ENCODE data around the gene NANOGP8.

The NANOGP8 gene

DNA sequence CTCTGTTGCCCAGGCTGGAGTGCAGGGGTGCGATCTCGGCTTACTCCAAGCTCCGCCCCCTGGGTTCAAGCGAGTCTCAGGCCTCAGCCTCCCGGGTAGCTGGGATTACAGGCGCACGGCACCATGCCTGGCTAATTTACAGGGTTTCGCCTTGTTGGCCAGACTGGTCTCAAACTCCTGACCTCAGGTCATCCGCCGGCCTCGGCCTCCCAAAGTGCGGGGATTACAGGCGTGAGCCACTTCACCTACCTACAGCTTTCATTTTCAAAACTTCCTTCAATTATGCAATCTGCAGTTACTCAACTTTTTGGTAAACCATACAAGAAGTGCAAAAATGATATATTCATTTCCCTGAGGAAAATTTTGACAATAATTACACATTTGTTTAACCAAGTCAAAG lies 14.0 kb downstream of the NANOGP8 start:
- Histone ChIP-seq H3K4me3 (ENCODE audit: low read depth, low read length) (no peak overlapping the region), H3K18ac (ENCODE audit: low read length) (no peak overlapping the region), H3K14ac (ENCODE audit: low read length) (no peak overlapping the region), H3K4me2 (ENCODE audit: low read length) (no peak overlapping the region), H2BK5ac (ENCODE audit: low read depth, low read length, poor library complexity) (no peak overlapping the region), H3K36me3 (ENCODE audit: control insufficient read depth in 1 of 2, insufficient read depth in 2 of 2, low read length in 2 of 2) (no peaks in the 10 kb centered on the region), H3K4ac (ENCODE audit: low read depth, low read length) (no peak overlapping the region), H3K9ac (ENCODE audit: low read length) (no peak overlapping the region), H3K27ac (ENCODE audit: low read depth, low read length) (no peak overlapping the region), H2BK120ac (ENCODE audit: insufficient read depth, low read length, poor library complexity) (no peak overlapping the region), H4K8ac (ENCODE audit: low read depth, low read length) (no peak overlapping the region), H3K27me3 (ENCODE audit: insufficient read depth, low read length) (no peaks in the 10 kb centered on the region), H3K79me2 (ENCODE audit: control insufficient read depth, insufficient read depth, low read length, poor library complexity) (no peaks in the 10 kb centered on the region), H2BK12ac (ENCODE audit: low read length) (no peak overlapping the region), H2AK5ac (ENCODE audit: low read length) (no peak overlapping the region), H4K91ac (ENCODE audit: low read depth, low read length) (no peak overlapping the region), H3K79me1 (ENCODE audit: low read length) (no peaks in the 10 kb centered on the region), H4K12ac (ENCODE audit: low read depth, low read length) (no peak overlapping the region), H3K23ac (ENCODE audit: low read length) (no peak overlapping the region), H3K9me3 (ENCODE audit: insufficient read depth, low read depth, low read length) (no peaks in the 10 kb centered on the region), H2AFZ (ENCODE audit: insufficient read depth, low read length, poor library complexity) (no peak overlapping the region), H3K4me1 (ENCODE audit: control insufficient read depth in 1 of 2, insufficient read depth in 2 of 2, low read length in 2 of 2) (no peaks in the 10 kb centered on the region)
- WGBS (ENCODE audit: extremely low coverage, insufficient coverage, insufficient read length): no CpG with 5 or more reads among the region's 13 CpGs
- peak in 1 of 2 donors; percentile 38 for DNase-seq

GRCh38 chr15:35068846-35069475 lies 16.1 kb downstream of the NANOGP8 start:
- H4K91ac ChIP-seq (ENCODE audit: low read depth, low read length): no peak overlapping the region
- no peaks in the 10 kb centered on the region for H3K36me3 ChIP-seq (ENCODE audit: control insufficient read depth in 1 of 2, insufficient read depth in 2 of 2, low read length in 2 of 2)
- no peak overlapping the region for H3K27ac ChIP-seq (ENCODE audit: low read depth, low read length)
- no peak overlapping the region for H2BK120ac ChIP-seq (ENCODE audit: insufficient read depth, low read length, poor library complexity)
- no peak overlapping the region for H4K12ac ChIP-seq (ENCODE audit: low read depth, low read length)
- no peak overlapping the region for H3K4me2 ChIP-seq (ENCODE audit: low read length)
- no peak overlapping the region for H2AK5ac ChIP-seq (ENCODE audit: low read length)
- DNase-seq: no peak
- H3K79me1 ChIP-seq (ENCODE audit: low read length): no peaks in the 10 kb centered on the region
- H3K23ac ChIP-seq (ENCODE audit: low read length): no peak overlapping the region
- no peaks in the 10 kb centered on the region for H3K79me2 ChIP-seq (ENCODE audit: control insufficient read depth, insufficient read depth, low read length, poor library complexity)
- no peaks in the 10 kb centered on the region for H3K4me1 ChIP-seq (ENCODE audit: control insufficient read depth in 1 of 2, insufficient read depth in 2 of 2, low read length in 2 of 2)
- H2BK12ac ChIP-seq (ENCODE audit: low read length): no peak overlapping the region
- no peak overlapping the region for H3K14ac ChIP-seq (ENCODE audit: low read length)
- H2AFZ ChIP-seq (ENCODE audit: insufficient read depth, low read length, poor library complexity): no peak overlapping the region
- H3K18ac ChIP-seq (ENCODE audit: low read length): no peak overlapping the region
- H3K4ac ChIP-seq (ENCODE audit: low read depth, low read length): no peak overlapping the region
- no peak overlapping the region for H3K4me3 ChIP-seq (ENCODE audit: low read depth, low read length)
- H3K9me3 ChIP-seq (ENCODE audit: insufficient read depth, low read depth, low read length): no peaks in the 10 kb centered on the region
- H2BK5ac ChIP-seq (ENCODE audit: low read depth, low read length, poor library complexity): no peak overlapping the region
- WGBS (ENCODE audit: extremely low coverage, insufficient coverage, insufficient read length): no CpG with 5 or more reads among the region's 6 CpGs
- H3K27me3 ChIP-seq (ENCODE audit: insufficient read depth, low read length): no peaks in the 10 kb centered on the region
- H3K9ac ChIP-seq (ENCODE audit: low read length): no peak overlapping the region
- no peak overlapping the region for H4K8ac ChIP-seq (ENCODE audit: low read depth, low read length)

DNA sequence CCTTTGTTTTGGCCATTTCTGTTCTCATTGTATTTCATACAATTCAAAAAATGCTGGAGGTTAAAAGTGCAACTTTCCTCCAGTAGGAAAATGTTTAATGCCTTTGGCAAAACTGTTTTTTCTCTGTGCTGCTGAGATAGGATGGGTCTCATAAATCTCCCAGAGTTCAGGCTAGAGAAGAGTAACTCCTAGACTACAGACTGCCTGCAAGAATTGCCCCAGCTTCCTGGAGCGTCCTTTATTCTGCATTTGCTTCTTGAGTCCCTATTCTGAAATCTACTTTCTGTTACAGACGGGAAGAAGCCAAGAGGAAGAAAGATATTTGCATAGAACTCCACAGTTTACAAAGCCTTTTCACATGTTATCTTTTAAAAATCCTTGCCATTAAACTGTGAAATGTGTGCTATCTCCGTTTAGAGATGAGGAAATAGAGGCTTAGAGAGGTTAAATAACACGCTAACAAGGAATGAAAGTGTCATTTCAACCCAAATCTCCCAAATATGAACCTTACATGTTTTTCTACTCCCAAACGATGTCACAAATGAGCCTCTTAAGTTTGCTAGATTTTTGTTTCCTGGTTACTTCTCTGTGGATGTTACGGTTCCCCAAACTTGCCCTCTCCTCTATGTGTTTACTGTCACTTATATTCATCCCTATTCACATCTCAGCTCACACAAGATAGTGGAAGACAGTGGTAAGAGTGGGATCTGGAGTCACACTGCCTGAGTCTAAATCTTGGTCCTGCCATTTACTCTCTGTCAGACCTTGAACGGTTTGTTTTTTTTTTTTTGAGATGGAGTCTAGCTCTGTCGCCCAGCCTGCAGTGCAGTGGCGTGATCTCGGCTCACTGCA lies 17.4 kb downstream of the NANOGP8 start:
- H3K27ac ChIP-seq (ENCODE audit: low read depth, low read length): no peak overlapping the region
- H4K91ac ChIP-seq (ENCODE audit: low read depth, low read length): no peak overlapping the region
- DNase-seq: no peak
- H2AK5ac ChIP-seq (ENCODE audit: low read length): no peak overlapping the region
- no peak overlapping the region for H2BK12ac ChIP-seq (ENCODE audit: low read length)
- no peak overlapping the region for H3K14ac ChIP-seq (ENCODE audit: low read length)
- H2BK5ac ChIP-seq (ENCODE audit: low read depth, low read length, poor library complexity): no peak overlapping the region
- no peak overlapping the region for H4K8ac ChIP-seq (ENCODE audit: low read depth, low read length)
- H3K4me3 ChIP-seq (ENCODE audit: low read depth, low read length): no peak overlapping the region
- no peak overlapping the region for H2BK120ac ChIP-seq (ENCODE audit: insufficient read depth, low read length, poor library complexity)
- H3K79me1 ChIP-seq (ENCODE audit: low read length): no peaks in the 10 kb centered on the region
- no peak overlapping the region for H3K4ac ChIP-seq (ENCODE audit: low read depth, low read length)
- no peaks in the 10 kb centered on the region for H3K36me3 ChIP-seq (ENCODE audit: control insufficient read depth in 1 of 2, insufficient read depth in 2 of 2, low read length in 2 of 2)
- H3K23ac ChIP-seq (ENCODE audit: low read length): no peak overlapping the region
- H3K27me3 ChIP-seq (ENCODE audit: insufficient read depth, low read length): no peaks in the 10 kb centered on the region
- no peak overlapping the region for H3K9ac ChIP-seq (ENCODE audit: low read length)
- H3K79me2 ChIP-seq (ENCODE audit: control insufficient read depth, insufficient read depth, low read length, poor library complexity): no peaks in the 10 kb centered on the region
- H3K4me2 ChIP-seq (ENCODE audit: low read length): no peak overlapping the region
- no peak overlapping the region for H3K18ac ChIP-seq (ENCODE audit: low read length)
- WGBS (ENCODE audit: extremely low coverage, insufficient coverage, insufficient read length): no CpG with 5 or more reads among the region's 10 CpGs
- H3K4me1 ChIP-seq (ENCODE audit: control insufficient read depth in 1 of 2, insufficient read depth in 2 of 2, low read length in 2 of 2): no peaks in the 10 kb centered on the region
- H2AFZ ChIP-seq (ENCODE audit: insufficient read depth, low read length, poor library complexity): no peak overlapping the region
- no peak overlapping the region for H4K12ac ChIP-seq (ENCODE audit: low read depth, low read length)
- H3K9me3 ChIP-seq (ENCODE audit: insufficient read depth, low read depth, low read length): no peaks in the 10 kb centered on the region

- Histone ChIP-seq H4K8ac (ENCODE audit: low read depth, low read length) (no peak overlapping the region), H4K91ac (ENCODE audit: low read depth, low read length) (no peak overlapping the region), H3K14ac (ENCODE audit: low read length) (no peak overlapping the region), H3K27me3 (ENCODE audit: insufficient read depth, low read length) (no peaks in the 10 kb centered on the region), H3K4ac (ENCODE audit: low read depth, low read length) (no peak overlapping the region), H4K12ac (ENCODE audit: low read depth, low read length) (no peak overlapping the region), H3K9ac (ENCODE audit: low read length) (no peak overlapping the region), H3K4me3 (ENCODE audit: low read depth, low read length) (no peak overlapping the region), H3K79me2 (ENCODE audit: control insufficient read depth, insufficient read depth, low read length, poor library complexity) (no peaks in the 10 kb centered on the region), H3K4me2 (ENCODE audit: low read length) (no peak overlapping the region), H3K36me3 (ENCODE audit: control insufficient read depth in 1 of 2, insufficient read depth in 2 of 2, low read length in 2 of 2) (no peaks in the 10 kb centered on the region), H3K9me3 (ENCODE audit: insufficient read depth, low read depth, low read length) (no peaks in the 10 kb centered on the region), H2AFZ (ENCODE audit: insufficient read depth, low read length, poor library complexity) (no peak overlapping the region), H3K23ac (ENCODE audit: low read length) (no peak overlapping the region), H2BK12ac (ENCODE audit: low read length) (no peak overlapping the region), H3K18ac (ENCODE audit: low read length) (no peak overlapping the region), H3K4me1 (ENCODE audit: control insufficient read depth in 1 of 2, insufficient read depth in 2 of 2, low read length in 2 of 2) (peaks cover 4 to 5% of the 10 kb centered on the region in 2 experiments), H2AK5ac (ENCODE audit: low read length) (no peak overlapping the region), H2BK5ac (ENCODE audit: low read depth, low read length, poor library complexity) (no peak overlapping the region), H3K27ac (ENCODE audit: low read depth, low read length) (no peak overlapping the region), H3K79me1 (ENCODE audit: low read length) (no peaks in the 10 kb centered on the region), H2BK120ac (ENCODE audit: insufficient read depth, low read length, poor library complexity) (no peak overlapping the region)
- no CpG with 5 or more reads among the region's 4 CpGs for WGBS (ENCODE audit: extremely low coverage, insufficient coverage, insufficient read length)
- no peak for DNase-seq
Measured at GRCh38 chr15:35066094-35066493, 19.0 kb downstream of the NANOGP8 start.
